ENCODE data around the gene SLC30A2.
A peak's percentile ranks its signal among the peaks of the same experiment; 100 is the strongest.

Gene SLC30A2

GRCh38 chr1:26010825-26011224, 35.1 kb downstream of the SLC30A2 start:
- no peaks in the 10 kb centered on the region for H3K36me3 Mint-ChIP-seq
- H3K4me1 Mint-ChIP-seq (ENCODE audit: low read depth) = no peaks in the 10 kb centered on the region
- H3K4me3 Mint-ChIP-seq = no peak overlapping the region
- H3K9me3 Mint-ChIP-seq (ENCODE audit: low read depth) = no peaks in the 10 kb centered on the region
- no peak overlapping the region for H3K27ac Mint-ChIP-seq
- H3K27me3 Mint-ChIP-seq = no peaks in the 10 kb centered on the region

- Mint-ChIP-seq H3K9me3 (ENCODE audit: low read depth) (no peaks in the 10 kb centered on the region), H3K4me1 (ENCODE audit: low read depth) (no peaks in the 10 kb centered on the region), H3K27ac (no peak overlapping the region), H3K36me3 (no peaks in the 10 kb centered on the region), H3K4me3 (no peak overlapping the region), H3K27me3 (no peaks in the 10 kb centered on the region)
These were observed 36.0 kb downstream of the SLC30A2 start for GRCh38 chr1:26009796-26010447.

- H3K4me1 Mint-ChIP-seq (ENCODE audit: low read depth) = no peaks in the 10 kb centered on the region
- H3K4me3 Mint-ChIP-seq = no peak overlapping the region
- no peaks in the 10 kb centered on the region for H3K36me3 Mint-ChIP-seq
- H3K27me3 Mint-ChIP-seq = no peaks in the 10 kb centered on the region
- no peak overlapping the region for H3K27ac Mint-ChIP-seq
- H3K9me3 Mint-ChIP-seq (ENCODE audit: low read depth) = no peaks in the 10 kb centered on the region
These were observed 39.2 kb downstream of the SLC30A2 start for GRCh38 chr1:26006710-26007109.

- H3K36me3 Mint-ChIP-seq = no peaks in the 10 kb centered on the region
- H3K4me3 Mint-ChIP-seq = no peak overlapping the region
- no peaks in the 10 kb centered on the region for H3K27me3 Mint-ChIP-seq
- no peaks in the 10 kb centered on the region for H3K4me1 Mint-ChIP-seq (ENCODE audit: low read depth)
- no peak overlapping the region for H3K27ac Mint-ChIP-seq
- H3K9me3 Mint-ChIP-seq (ENCODE audit: low read depth) = no peaks in the 10 kb centered on the region
These were observed 40.3 kb downstream of the SLC30A2 start for GRCh38 chr1:26005434-26006105.

- no peak overlapping the region for H3K4me3 Mint-ChIP-seq
- H3K9me3 Mint-ChIP-seq (ENCODE audit: low read depth) = no peaks in the 10 kb centered on the region
- H3K4me1 Mint-ChIP-seq (ENCODE audit: low read depth) = no peaks in the 10 kb centered on the region
- no peaks in the 10 kb centered on the region for H3K36me3 Mint-ChIP-seq
- H3K27me3 Mint-ChIP-seq = no peaks in the 10 kb centered on the region
- H3K27ac Mint-ChIP-seq = no peak overlapping the region
These were observed 42.2 kb downstream of the SLC30A2 start for GRCh38 chr1:26003756-26004155.

GRCh38 chr1:26003262-26003661, 42.7 kb downstream of the SLC30A2 start:
- Mint-ChIP-seq H3K4me3 (no peak overlapping the region), H3K27me3 (no peaks in the 10 kb centered on the region), H3K27ac (no peak overlapping the region), H3K4me1 (ENCODE audit: low read depth) (peaks cover 5% of the 10 kb centered on the region), H3K36me3 (no peaks in the 10 kb centered on the region), H3K9me3 (ENCODE audit: low read depth) (no peaks in the 10 kb centered on the region)

- H3K9me3 Mint-ChIP-seq (ENCODE audit: low read depth) = no peaks in the 10 kb centered on the region
- peak overlapping the region; percentile 99 for H3K27ac Mint-ChIP-seq
- peaks cover 25% of the 10 kb centered on the region for H3K4me1 Mint-ChIP-seq (ENCODE audit: low read depth)
These were observed 46.7 kb downstream of the SLC30A2 start for GRCh38 chr1:25999041-25999800.

GRCh38 chr1:25997828-25998761, 47.8 kb downstream of the SLC30A2 start, which contains the start of gene PAFAH2:
PAFAH2 (minus strand) TSS chr1:25998063; CDS start chr1:25990816, 7,247 bp downstream.
- Mint-ChIP-seq H3K27ac (peak within 1 kb of the TSS; percentile 99), H3K9me3 (ENCODE audit: low read depth) (no peaks in the 10 kb centered on the region), H3K4me1 (ENCODE audit: low read depth) (peaks cover 32% of the 10 kb centered on the region), H3K36me3 (peaks cover 2% of the 10 kb centered on the region), H3K27me3 (no peaks in the 10 kb centered on the region), H3K4me3 (peak within 1 kb of the TSS; percentile 98)

More at GRCh38 chr1:25999041-25999800, 46.7 kb downstream of the SLC30A2 start:
- H3K27me3 Mint-ChIP-seq = no peaks in the 10 kb centered on the region
- H3K4me3 Mint-ChIP-seq = no peak overlapping the region
- H3K36me3 Mint-ChIP-seq = no peaks in the 10 kb centered on the region

GRCh38 chr1:25996966-25997827, 48.7 kb downstream of the SLC30A2 start:
- peaks cover 2% of the 10 kb centered on the region for H3K36me3 Mint-ChIP-seq
- H3K9me3 Mint-ChIP-seq (ENCODE audit: low read depth) = no peaks in the 10 kb centered on the region
- peaks cover 39% of the 10 kb centered on the region for H3K4me1 Mint-ChIP-seq (ENCODE audit: low read depth)
- no peaks in the 10 kb centered on the region for H3K27me3 Mint-ChIP-seq
- peak overlapping the region; percentile 99 for H3K27ac Mint-ChIP-seq
- H3K4me3 Mint-ChIP-seq = peak overlapping the region; percentile 98

- Mint-ChIP-seq H3K27me3 (no peaks in the 10 kb centered on the region), H3K27ac (peak overlapping the region; percentile 69), H3K36me3 (peaks cover 2% of the 10 kb centered on the region), H3K4me3 (no peak overlapping the region), H3K9me3 (ENCODE audit: low read depth) (no peaks in the 10 kb centered on the region), H3K4me1 (ENCODE audit: low read depth) (peaks cover 61% of the 10 kb centered on the region)
These were observed 51.3 kb downstream of the SLC30A2 start for GRCh38 chr1:25994402-25995150.

- peaks cover 2% of the 10 kb centered on the region for H3K36me3 Mint-ChIP-seq
- no peaks in the 10 kb centered on the region for H3K27me3 Mint-ChIP-seq
- H3K4me3 Mint-ChIP-seq = peak overlapping the region; percentile 30
- H3K4me1 Mint-ChIP-seq (ENCODE audit: low read depth) = peaks cover 68% of the 10 kb centered on the region
- no peaks in the 10 kb centered on the region for H3K9me3 Mint-ChIP-seq (ENCODE audit: low read depth)
- peak overlapping the region; percentile 81 for H3K27ac Mint-ChIP-seq
These were observed 52.5 kb downstream of the SLC30A2 start for GRCh38 chr1:25993197-25993951.

GRCh38 chr1:25992689-25993171, 53.2 kb downstream of the SLC30A2 start:
- Mint-ChIP-seq H3K27me3 (no peaks in the 10 kb centered on the region), H3K4me1 (ENCODE audit: low read depth) (peaks cover 69% of the 10 kb centered on the region), H3K36me3 (peaks cover 2% of the 10 kb centered on the region), H3K9me3 (ENCODE audit: low read depth) (no peaks in the 10 kb centered on the region), H3K27ac (peak overlapping the region; percentile 81), H3K4me3 (no peak overlapping the region)
